Gastroesophageal sphincter (tissue), 4 donors: ENCODE results near the gene ZBED4. TPM values are rescaled to one million over a fixed set of nuclear protein-coding genes. Genes with fewer than 3 reads are reported as not detected.

Experiments
- ATAC-seq: fragments of 150-250 bp; one replicate; pipeline ENCODE4 v1.9.1; 2016; ENCODE audit warnings: mild to moderate bottlenecking, moderate library complexity
- H3K27ac ChIP-seq, 4 donors: fragments of 200-600 bp; sonication (generic) in 3 of 4; 1 replicate in 3 of 4; 2 replicates in 1 of 4; pipeline ENCODE4 v1.5.1; 2016 to 2019
- H3K27me3 ChIP-seq: fragments of 200-600 bp; sonication (generic); one replicate; pipeline ENCODE4 v1.5.1; 2019
- H3K36me3 ChIP-seq, 2 donors: fragments of 200-600 bp; sonication (generic); one replicate each; pipeline ENCODE4 v1.5.1; 2019; ENCODE audit warnings: control low read depth in 1 of 2
- H3K4me1 ChIP-seq, 3 donors: fragments of 200-600 bp; sonication (generic); 1 replicate in 2 of 3; 2 replicates in 1 of 3; pipeline ENCODE4 v1.5.1; 2016 to 2019; ENCODE audit warnings: control low read depth in 2 of 3
- H3K4me3 ChIP-seq, 2 donors: fragments of 200-600 bp; sonication (generic); one replicate each; pipeline ENCODE4 v1.5.1; 2019; ENCODE audit warnings: mild to moderate bottlenecking in 1 of 2, moderate library complexity in 1 of 2
- H3K9me3 ChIP-seq, 3 donors: fragments of 200-600 bp; sonication (generic); one replicate each; pipeline ENCODE4 v1.5.1; 2017 to 2019; ENCODE audit warnings: control low read depth in 2 of 3
- CTCF ChIP-seq, 4 experiments: fragments of 200-600 bp in 2 of 4; fragments of 450-650 bp in 2 of 4; sonication (generic) in 1 of 4; IDR thresholded peaks; one replicate each; pipeline ENCODE4 v1.5.1; 2017 to 2019; ENCODE audit warnings: antibody characterized with exemption in 4 of 4, mild to moderate bottlenecking in 2 of 4, moderate library complexity in 2 of 4
- EP300 ChIP-seq: sonication (generic); formaldehyde crosslinking; IDR thresholded peaks from one replicate; pipeline ENCODE4 v1.6.1; 2017; ENCODE audit warnings: antibody characterized with exemption, mild to moderate bottlenecking
- POLR2A ChIP-seq, 2 donors: fragments of 450-650 bp; IDR thresholded peaks; one replicate each; pipeline ENCODE4 v1.6.1; 2017; ENCODE audit warnings: antibody characterized with exemption in 2 of 2, mild to moderate bottlenecking in 2 of 2, moderate library complexity in 1 of 2
- POLR2AphosphoS5 ChIP-seq: sonication (generic); formaldehyde crosslinking; IDR thresholded peaks from one replicate; pipeline ENCODE4 v1.6.1; 2017; ENCODE audit warnings: antibody characterized with exemption
- WGBS, 2 donors: methylation state at CpG; one replicate each; pipeline ENCODE4 v1.1.5; 2018; ENCODE audit warnings: low coverage in 1 of 2; 5-methylcytosine and 5-hydroxymethylcytosine counted together
- total RNA-seq, 4 donors: library from RNA; depleted of rRNA; stranded (reverse); fragments of >200 nt; gene quantifications; one replicate each; pipeline ENCODE4 v1.1.0, GENCODE V29; 2016

ZBED4 gene
- total RNA-seq, 4 donors from 2014 or later, result 6.9 to 12.3 (median 7.1) TPM

GRCh38 chr22:49910229-49911155 lies 56.8 kb downstream of the ZBED4 start:
- Histone ChIP-seq H3K27ac (no peak overlapping the region), H3K9me3 (no peaks in the 10 kb centered on the region), H3K4me1 (no peaks in the 10 kb centered on the region), H3K36me3 (peaks cover 0 to 89% of the 10 kb centered on the region in 2 donors), H3K27me3 (no peaks in the 10 kb centered on the region), H3K4me3 (no peak overlapping the region)
- WGBS, 2 donors, result 89 to 100% methylated on average over 1 to 3 of the region's 27 CpGs
- no peak for ATAC-seq
- TF ChIP-seq CTCF (IDR thresholded peaks at IDR 0.05) (no peak), POLR2AphosphoS5 (no peak), POLR2A (IDR thresholded peaks at IDR 0.05) (no peak), EP300 (no peak)

- WGBS, 2 donors, result 80 to 97% methylated on average over 2 to 15 of the region's 30 CpGs
- TF ChIP-seq POLR2AphosphoS5 (no peak), EP300 (no peak), POLR2A (IDR thresholded peaks at IDR 0.05) (no peak), CTCF (IDR thresholded peaks at IDR 0.05) (no peak)
- no peak for ATAC-seq
- Histone ChIP-seq H3K27ac (no peak overlapping the region), H3K36me3 (peaks cover 0 to 74% of the 10 kb centered on the region in 2 donors), H3K27me3 (no peaks in the 10 kb centered on the region), H3K9me3 (no peaks in the 10 kb centered on the region), H3K4me1 (peaks cover 0 to 6% (median 0%) of the 10 kb centered on the region in 3 donors), H3K4me3 (no peak overlapping the region)
Measured at GRCh38 chr22:49911881-49912625, 58.4 kb downstream of the ZBED4 start.

- no peak overlapping the region for H3K4me3 ChIP-seq
- ATAC-seq, result no peak
- H3K9me3 ChIP-seq, result no peaks in the 10 kb centered on the region
- TF ChIP-seq EP300 (no peak), CTCF (IDR thresholded peaks at IDR 0.05) (no peak), POLR2AphosphoS5 (no peak), POLR2A (IDR thresholded peaks at IDR 0.05) (no peak)
- WGBS, 2 donors, result 94% methylated on average over 6 of the region's 14 CpGs; no CpG with 5 or more reads in 1 of the 2 donors
- peaks cover 0 to 64% of the 10 kb centered on the region in 2 donors for H3K36me3 ChIP-seq
- no peaks in the 10 kb centered on the region for H3K27me3 ChIP-seq
- H3K27ac ChIP-seq, result no peak overlapping the region
- H3K4me1 ChIP-seq, result peaks cover 0 to 14% (median 6%) of the 10 kb centered on the region in 3 donors
Measured at GRCh38 chr22:49913026-49913425, 59.4 kb downstream of the ZBED4 start.

- no peak overlapping the region for H3K27ac ChIP-seq
- WGBS, 2 donors, result 84% methylated on average over 7 of the region's 14 CpGs; no CpG with 5 or more reads in 1 of the 2 donors
- H3K27me3 ChIP-seq, result no peaks in the 10 kb centered on the region
- peaks cover 0 to 61% of the 10 kb centered on the region in 2 donors for H3K36me3 ChIP-seq
- no peaks in the 10 kb centered on the region for H3K9me3 ChIP-seq
- TF ChIP-seq CTCF (IDR thresholded peaks at IDR 0.05), result no peak
- no peak for TF ChIP-seq POLR2AphosphoS5
- peaks cover 0 to 14% (median 6%) of the 10 kb centered on the region in 3 donors for H3K4me1 ChIP-seq
- no peak for ATAC-seq
- H3K4me3 ChIP-seq, result no peak overlapping the region
Measured at GRCh38 chr22:49913446-49913845, 59.8 kb downstream of the ZBED4 start.
